Glutamatergic neuron (in vitro differentiated cells): Measurements from ENCODE around the gene JPH4. TPM values are rescaled to one million over a fixed set of nuclear protein-coding genes. Genes with fewer than 3 reads are reported as not detected.

ENCODE experiments used
- DNase-seq: peaks from one replicate; pipeline ENCODE4 v3.0.0; 2022
- H3K27ac Mint-ChIP-seq: one replicate; pipeline ENCODE4 v1.8.0; 2020; ENCODE audit warnings: mild to moderate bottlenecking, mixed read lengths, inconsistent platforms; ENCODE audit not compliant: unreplicated experiment
- H3K27me3 Mint-ChIP-seq: one replicate; pipeline ENCODE4 v1.8.0; 2020; ENCODE audit warnings: mild to moderate bottlenecking, moderate library complexity, mixed read lengths, inconsistent platforms; ENCODE audit not compliant: unreplicated experiment
- H3K36me3 Mint-ChIP-seq: one replicate; pipeline ENCODE4 v1.8.0; 2020; ENCODE audit warnings: mild to moderate bottlenecking, mixed read lengths, inconsistent platforms; ENCODE audit not compliant: unreplicated experiment
- H3K4me1 Mint-ChIP-seq: one replicate; pipeline ENCODE4 v1.8.0; 2020; ENCODE audit warnings: mild to moderate bottlenecking, low read depth, mixed read lengths, inconsistent platforms; ENCODE audit not compliant: unreplicated experiment
- H3K4me3 Mint-ChIP-seq: one replicate; pipeline ENCODE4 v1.8.0; 2020; ENCODE audit warnings: mild to moderate bottlenecking, mixed read lengths, inconsistent platforms; ENCODE audit not compliant: unreplicated experiment
- H3K9me3 Mint-ChIP-seq: one replicate; pipeline ENCODE4 v1.8.0; 2020; ENCODE audit warnings: mild to moderate bottlenecking, moderate library complexity, mixed read lengths, inconsistent platforms; ENCODE audit not compliant: unreplicated experiment
- CTCF ChIP-seq: fragments of 200-600 bp; sonication (generic); IDR thresholded peaks from one replicate; pipeline ENCODE4 v1.5.0; 2021; ENCODE audit not compliant: partially characterized antibody, unreplicated experiment
- total RNA-seq: library from RNA; stranded (reverse); fragmentation: NEBNext Ultra II Directional; extraction: Animal tissue kit (Norgen Biotek cat#: 25700); gene quantifications from one replicate; pipeline ENCODE4 v1.2.1, GENCODE V29; 2021; ENCODE audit not compliant: unreplicated experiment

JPH4 gene
- total RNA-seq, 1 donor from 2014 or later = 52.7 TPM

- Mint-ChIP-seq H3K4me1 (no peaks in the 10 kb centered on the region), H3K27me3 (peaks cover 1% of the 10 kb centered on the region), H3K9me3 (peaks cover 2% of the 10 kb centered on the region), H3K4me3 (no peak overlapping the region), H3K36me3 (no peaks in the 10 kb centered on the region), H3K27ac (no peak overlapping the region)
- DNase-seq = no peak
- TF ChIP-seq CTCF = no peak
These were observed 38.9 kb upstream of the JPH4 start for GRCh38 chr14:23617539-23617938.

- no peak for DNase-seq
- Mint-ChIP-seq H3K36me3 (no peaks in the 10 kb centered on the region), H3K27me3 (peaks cover 4% of the 10 kb centered on the region), H3K4me1 (no peaks in the 10 kb centered on the region), H3K27ac (no peak overlapping the region), H3K4me3 (no peak overlapping the region), H3K9me3 (peaks cover 3% of the 10 kb centered on the region)
- no peak for TF ChIP-seq CTCF
These were observed 37.3 kb upstream of the JPH4 start for GRCh38 chr14:23615856-23616255.

- Mint-ChIP-seq H3K4me1 (no peaks in the 10 kb centered on the region), H3K27ac (no peak overlapping the region)
These were observed 35.8 kb upstream of the JPH4 start for GRCh38 chr14:23614395-23614828.

GRCh38 chr14:23613242-23614070 lies 34.9 kb upstream of the JPH4 start:
- Mint-ChIP-seq H3K4me3 (no peak overlapping the region), H3K27me3 (peaks cover 4% of the 10 kb centered on the region), H3K4me1 (no peaks in the 10 kb centered on the region), H3K27ac (no peak overlapping the region), H3K36me3 (no peaks in the 10 kb centered on the region), H3K9me3 (peaks cover 3% of the 10 kb centered on the region)
- DNase-seq = no peak
- TF ChIP-seq CTCF = no peak

More at GRCh38 chr14:23614395-23614828, 35.8 kb upstream of the JPH4 start:
- no peak overlapping the region for H3K4me3 Mint-ChIP-seq
- peaks cover 4% of the 10 kb centered on the region for H3K27me3 Mint-ChIP-seq
- no peak for DNase-seq
- no peaks in the 10 kb centered on the region for H3K36me3 Mint-ChIP-seq
- peaks cover 3% of the 10 kb centered on the region for H3K9me3 Mint-ChIP-seq
- TF ChIP-seq CTCF = no peak

GRCh38 chr14:23612802-23613201 lies 34.2 kb upstream of the JPH4 start:
- no peak overlapping the region for H3K4me3 Mint-ChIP-seq
- H3K27ac Mint-ChIP-seq = no peak overlapping the region
- no peaks in the 10 kb centered on the region for H3K36me3 Mint-ChIP-seq
- H3K4me1 Mint-ChIP-seq = no peaks in the 10 kb centered on the region
- TF ChIP-seq CTCF = no peak
- peaks cover 4% of the 10 kb centered on the region for H3K27me3 Mint-ChIP-seq
- DNase-seq = no peak
- peaks cover 3% of the 10 kb centered on the region for H3K9me3 Mint-ChIP-seq
